ENCODE results near the gene SYNJ2.

Gene SYNJ2

GRCh38 chr6:157991067-157991432, 9.4 kb downstream of the SYNJ2 start:
- in situ Hi-C loops (cut with HindIII; ENCODE audit: low pct_ligation_motif_present, low sequenced_read_pairs): no loop called here
- TF ChIP-seq, protein P1, sequence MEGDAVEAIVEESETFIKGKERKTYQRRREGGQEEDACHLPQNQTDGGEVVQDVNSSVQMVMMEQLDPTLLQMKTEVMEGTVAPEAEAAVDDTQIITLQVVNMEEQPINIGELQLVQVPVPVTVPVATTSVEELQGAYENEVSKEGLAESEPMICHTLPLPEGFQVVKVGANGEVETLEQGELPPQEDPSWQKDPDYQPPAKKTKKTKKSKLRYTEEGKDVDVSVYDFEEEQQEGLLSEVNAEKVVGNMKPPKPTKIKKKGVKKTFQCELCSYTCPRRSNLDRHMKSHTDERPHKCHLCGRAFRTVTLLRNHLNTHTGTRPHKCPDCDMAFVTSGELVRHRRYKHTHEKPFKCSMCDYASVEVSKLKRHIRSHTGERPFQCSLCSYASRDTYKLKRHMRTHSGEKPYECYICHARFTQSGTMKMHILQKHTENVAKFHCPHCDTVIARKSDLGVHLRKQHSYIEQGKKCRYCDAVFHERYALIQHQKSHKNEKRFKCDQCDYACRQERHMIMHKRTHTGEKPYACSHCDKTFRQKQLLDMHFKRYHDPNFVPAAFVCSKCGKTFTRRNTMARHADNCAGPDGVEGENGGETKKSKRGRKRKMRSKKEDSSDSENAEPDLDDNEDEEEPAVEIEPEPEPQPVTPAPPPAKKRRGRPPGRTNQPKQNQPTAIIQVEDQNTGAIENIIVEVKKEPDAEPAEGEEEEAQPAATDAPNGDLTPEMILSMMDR (IDR thresholded peaks at IDR 0.05; ENCODE audit: low read depth, low read length, missing control alignments): no peak
- Histone ChIP-seq H3K27me3 (replicated peaks) (no peaks in the 10 kb centered on the region), H3K27ac (no peak overlapping the region), H3K4me3 (ENCODE audit: low read depth, low read length) (no peak overlapping the region), H3K36me3 (replicated peaks) (peaks cover 20% of the 10 kb centered on the region)
- no peak for DNase-seq

DNA sequence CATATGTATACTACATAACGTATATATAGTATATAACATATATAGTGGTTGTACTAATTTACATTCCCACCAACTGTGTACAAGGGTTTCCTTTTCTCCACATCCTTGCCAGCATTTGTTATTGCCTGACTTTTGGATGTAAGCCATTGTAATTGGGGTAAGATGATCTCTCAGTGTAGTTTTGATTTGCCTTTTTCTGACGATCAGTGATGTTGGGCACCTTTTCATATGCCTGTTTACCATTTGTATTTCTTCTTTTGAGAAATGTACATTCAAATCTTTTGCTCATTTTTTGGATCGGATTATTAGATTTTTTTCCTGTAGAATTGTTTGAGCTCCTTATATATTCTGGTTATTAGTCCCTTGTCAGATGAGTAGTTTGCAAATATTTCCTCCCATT, 11.4 kb downstream of the SYNJ2 start:
- H3K4me3 ChIP-seq (ENCODE audit: low read depth, low read length): no peak overlapping the region
- DNase-seq: no peak
- in situ Hi-C loops (cut with HindIII; ENCODE audit: low pct_ligation_motif_present, low sequenced_read_pairs): no loop called here
- H3K27ac ChIP-seq: no peak overlapping the region
- H3K27me3 ChIP-seq (replicated peaks): no peaks in the 10 kb centered on the region
- H3K36me3 ChIP-seq (replicated peaks): peaks cover 29% of the 10 kb centered on the region
- TF ChIP-seq, protein P1 (IDR thresholded peaks at IDR 0.05; ENCODE audit: low read depth, low read length, missing control alignments): no peak

- DNase-seq: no peak
- Histone ChIP-seq H3K27ac (no peak overlapping the region), H3K36me3 (replicated peaks) (peaks cover 36% of the 10 kb centered on the region), H3K4me3 (ENCODE audit: low read depth, low read length) (no peak overlapping the region), H3K27me3 (replicated peaks) (no peaks in the 10 kb centered on the region)
- TF ChIP-seq, protein P1 (IDR thresholded peaks at IDR 0.05; ENCODE audit: low read depth, low read length, missing control alignments): no peak
- in situ Hi-C loops (cut with HindIII; ENCODE audit: low pct_ligation_motif_present, low sequenced_read_pairs): no loop called here
These were observed 12.6 kb downstream of the SYNJ2 start for GRCh38 chr6:157994125-157994795.

DNA sequence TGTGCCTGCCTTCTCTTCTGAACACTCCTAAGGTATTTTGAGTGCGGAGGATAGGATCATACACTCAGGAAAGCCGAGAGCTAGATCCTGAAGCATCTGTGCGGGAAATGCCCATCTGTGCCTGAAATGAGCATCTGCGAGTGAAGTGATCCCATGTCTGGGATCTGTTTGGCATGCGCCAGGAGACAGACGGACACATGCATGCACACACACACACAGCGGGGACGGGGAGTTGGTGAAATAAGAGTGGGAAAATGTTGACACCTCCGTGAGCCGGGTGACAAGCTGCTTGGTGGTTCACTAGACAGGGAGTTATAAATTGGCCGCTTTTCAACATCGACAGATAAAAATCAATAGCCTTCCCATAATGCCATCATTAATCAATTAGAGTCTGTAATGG, 13.8 kb downstream of the SYNJ2 start:
- DNase-seq: no peak
- TF ChIP-seq, protein P1 (IDR thresholded peaks at IDR 0.05; ENCODE audit: low read depth, low read length, missing control alignments): no peak
- Histone ChIP-seq H3K27ac (no peak overlapping the region), H3K4me3 (ENCODE audit: low read depth, low read length) (no peak overlapping the region), H3K36me3 (replicated peaks) (peaks cover 37% of the 10 kb centered on the region), H3K27me3 (replicated peaks) (no peaks in the 10 kb centered on the region)
- in situ Hi-C loops (cut with HindIII; ENCODE audit: low pct_ligation_motif_present, low sequenced_read_pairs): no loop called here

- TF ChIP-seq, protein P1 (IDR thresholded peaks at IDR 0.05; ENCODE audit: low read depth, low read length, missing control alignments): no peak
- in situ Hi-C loops (cut with HindIII; ENCODE audit: low pct_ligation_motif_present, low sequenced_read_pairs): no loop called here
- Histone ChIP-seq H3K27me3 (replicated peaks) (no peaks in the 10 kb centered on the region), H3K4me3 (ENCODE audit: low read depth, low read length) (no peak overlapping the region), H3K36me3 (replicated peaks) (peaks cover 37% of the 10 kb centered on the region), H3K27ac (no peak overlapping the region)
- no peak for DNase-seq
These were observed 14.6 kb downstream of the SYNJ2 start for GRCh38 chr6:157996201-157996712.

Measured in brain microvascular endothelial cell (primary cell).